GM19397 (cell line): Measurements from ENCODE around the gene CDH23.

Experiments
- ATAC-seq: cut with Tn5 transposase; IDR thresholded peaks from one replicate; pipeline ENCODE4 v1.9.1; 2021; ENCODE audit warnings: mild to moderate bottlenecking, moderate library complexity; ENCODE audit not compliant: unreplicated experiment

The CDH23 gene

GRCh38 chr10:71615538-71616329 lies 219.0 kb downstream of the CDH23 start:
- no peak for ATAC-seq

GRCh38 chr10:71616817-71617654 lies 220.3 kb downstream of the CDH23 start:
- no peak for ATAC-seq

- ATAC-seq: no peak
Observed at GRCh38 chr10:71618176-71618575, 221.5 kb downstream of the CDH23 start.

- no peak for ATAC-seq
Observed at GRCh38 chr10:71618598-71618997, 221.9 kb downstream of the CDH23 start.

- ATAC-seq: no peak
Observed at GRCh38 chr10:71620642-71621041, 223.9 kb downstream of the CDH23 start.

- no peak for ATAC-seq
Observed at GRCh38 chr10:71621231-71622153, 224.8 kb downstream of the CDH23 start.

GRCh38 chr10:71622154-71622526 lies 225.4 kb downstream of the CDH23 start:
- no peak for ATAC-seq

GRCh38 chr10:71622616-71623015 lies 225.9 kb downstream of the CDH23 start:
- ATAC-seq: no peak

GRCh38 chr10:71623098-71623985 lies 226.6 kb downstream of the CDH23 start:
- ATAC-seq: no peak

GRCh38 chr10:71623986-71624291 lies 227.2 kb downstream of the CDH23 start:
- no peak for ATAC-seq

GRCh38 chr10:71625445-71626175 lies 228.9 kb downstream of the CDH23 start:
- ATAC-seq: no peak

- no peak for ATAC-seq
Observed at GRCh38 chr10:71627230-71627939, 230.7 kb downstream of the CDH23 start.

- ATAC-seq: no peak
Observed at GRCh38 chr10:71627956-71628355, 231.2 kb downstream of the CDH23 start.

GRCh38 chr10:71629131-71629530 lies 232.4 kb downstream of the CDH23 start:
- no peak for ATAC-seq

- no peak for ATAC-seq
Observed at GRCh38 chr10:71630168-71630567, 233.4 kb downstream of the CDH23 start.

GRCh38 chr10:71631007-71631861 lies 234.5 kb downstream of the CDH23 start:
- ATAC-seq: no peak

GRCh38 chr10:71632200-71632820 lies 235.6 kb downstream of the CDH23 start:
- ATAC-seq: no peak
